NCI-H1694 (cell line): Measurements from ENCODE around the gene RYR3.
"Not testable (repeated sequence)": the region's sequence is repeated elsewhere in the genome, so short reads cannot be mapped to it uniquely, and the experiment has no call there.

Experiments used
- DNase-seq: peaks from one replicate; lab custom pipeline; 2025; lab: John Stamatoyannopoulos, UW

Gene RYR3

DNA sequence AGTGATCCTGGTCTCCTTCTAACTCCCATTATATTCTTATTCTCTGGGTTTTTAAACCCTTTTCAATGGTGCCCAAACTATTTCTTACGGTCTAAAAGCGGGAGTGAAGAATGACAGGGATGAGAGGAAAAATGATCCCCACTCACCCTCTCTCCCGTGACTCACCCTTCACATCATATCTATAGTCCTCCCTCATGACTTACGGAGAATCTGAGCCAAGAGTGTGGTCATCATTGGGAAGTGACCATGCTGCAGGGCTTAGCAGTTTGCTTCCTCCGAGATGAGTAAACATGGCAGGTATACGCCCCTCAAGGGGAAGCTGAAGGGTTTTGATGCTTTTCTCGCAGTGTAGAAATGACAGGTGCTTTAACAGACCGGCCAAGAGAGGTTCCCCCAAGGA lies 274.0 kb downstream of the RYR3 start:
- DNase-seq, result no peak

GRCh38 chr15:33586786-33587697 lies 276.3 kb downstream of the RYR3 start:
- no peak for DNase-seq

GRCh38 chr15:33587773-33588172 lies 277.0 kb downstream of the RYR3 start:
- DNase-seq, result no peak

- DNase-seq, result no peak
Observed at GRCh38 chr15:33592864-33593263, 282.1 kb downstream of the RYR3 start.

GRCh38 chr15:33598382-33598781 lies 287.6 kb downstream of the RYR3 start:
- not testable (repeated sequence) for DNase-seq

DNA sequence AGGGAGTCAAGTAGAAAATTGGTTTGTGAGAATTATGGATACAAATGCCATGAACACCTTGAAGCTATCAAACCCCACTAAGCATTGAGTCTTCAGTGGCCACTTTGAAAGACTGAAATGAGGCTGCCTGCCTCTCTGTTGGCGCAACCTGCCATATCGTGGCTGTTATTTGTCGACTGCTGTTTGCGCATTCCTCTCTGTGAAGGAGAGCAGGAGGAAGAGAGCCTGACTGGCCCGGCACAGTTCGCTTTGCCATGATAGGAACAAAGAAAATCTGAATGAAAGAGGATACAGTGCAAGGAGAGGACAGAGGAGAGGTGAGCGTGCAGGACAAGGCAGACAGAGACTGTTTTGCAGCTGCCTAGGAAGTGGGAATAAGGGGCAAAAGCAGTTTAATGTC lies 289.4 kb downstream of the RYR3 start:
- DNase-seq, result no peak

DNA sequence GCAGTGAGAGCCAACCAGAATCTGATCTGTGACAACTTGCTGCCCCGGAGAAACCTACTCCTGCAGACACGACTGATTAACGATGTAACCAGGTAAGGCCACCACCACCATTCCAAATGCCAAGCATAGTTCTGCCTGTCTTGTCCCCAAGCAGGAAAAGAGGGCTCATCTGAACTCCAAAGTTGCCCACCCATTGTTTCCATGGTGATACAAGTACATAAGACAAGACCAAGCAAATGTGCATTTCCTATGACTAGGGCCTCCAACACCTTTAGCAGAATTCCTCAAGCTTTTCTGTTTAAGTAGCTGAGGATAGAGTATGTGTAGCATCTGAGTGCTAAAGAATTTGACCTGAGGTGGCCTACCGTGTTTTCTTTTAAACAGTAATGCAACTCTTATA lies 290.7 kb downstream of the RYR3 start:
- no peak for DNase-seq

DNA sequence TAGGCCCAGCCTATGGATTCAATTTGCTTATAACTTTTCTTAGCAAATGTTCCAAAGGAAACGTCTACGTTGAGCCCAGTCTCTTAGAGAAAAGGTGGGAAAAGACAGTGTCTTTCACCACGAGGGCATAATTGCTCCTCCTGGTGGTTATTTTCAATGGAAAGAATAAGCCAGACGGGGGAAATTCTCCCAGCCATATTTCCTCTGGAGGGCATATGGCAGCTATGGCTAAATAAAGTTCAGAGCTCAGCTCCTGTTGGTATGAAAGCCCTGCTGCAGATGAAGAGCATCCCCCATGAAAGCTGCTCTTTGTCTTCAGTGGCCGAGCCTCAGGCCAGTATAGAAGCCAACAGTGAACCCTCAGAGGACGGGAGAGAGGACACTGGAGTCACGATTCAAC lies 297.9 kb downstream of the RYR3 start:
- DNase-seq, result no peak

- DNase-seq, result no peak
Observed at GRCh38 chr15:33612721-33613304, 302.0 kb downstream of the RYR3 start.

- no peak for DNase-seq
Observed at GRCh38 chr15:33616475-33616874, 305.7 kb downstream of the RYR3 start.

- no peak for DNase-seq
Observed at GRCh38 chr15:33618350-33618749, 307.6 kb downstream of the RYR3 start.

- no peak for DNase-seq
Observed at GRCh38 chr15:33621141-33621540, 310.4 kb downstream of the RYR3 start.

GRCh38 chr15:33623010-33623409 lies 312.2 kb downstream of the RYR3 start:
- DNase-seq, result no peak

GRCh38 chr15:33624439-33624838 lies 313.7 kb downstream of the RYR3 start:
- no peak for DNase-seq

- no peak for DNase-seq
Observed at GRCh38 chr15:33629647-33630046, 318.9 kb downstream of the RYR3 start.

DNA sequence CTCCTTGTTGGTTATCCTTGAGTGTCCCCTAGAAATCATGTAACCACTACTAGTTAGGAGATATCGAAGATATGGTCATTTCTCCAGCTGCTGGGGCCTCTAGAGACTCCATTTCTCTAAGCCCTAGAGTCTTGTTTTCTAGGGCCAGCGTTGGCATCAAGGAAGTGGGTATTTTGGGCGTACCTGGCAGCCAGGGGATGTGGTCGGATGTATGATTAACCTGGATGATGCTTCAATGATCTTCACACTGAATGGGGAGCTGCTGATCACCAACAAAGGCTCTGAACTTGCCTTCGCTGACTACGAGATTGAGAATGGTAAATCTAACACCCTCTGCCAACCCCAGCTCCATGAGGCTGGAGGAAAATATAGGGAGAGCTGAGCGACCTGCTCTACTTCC lies 325.5 kb downstream of the RYR3 start:
- no peak for DNase-seq

DNA sequence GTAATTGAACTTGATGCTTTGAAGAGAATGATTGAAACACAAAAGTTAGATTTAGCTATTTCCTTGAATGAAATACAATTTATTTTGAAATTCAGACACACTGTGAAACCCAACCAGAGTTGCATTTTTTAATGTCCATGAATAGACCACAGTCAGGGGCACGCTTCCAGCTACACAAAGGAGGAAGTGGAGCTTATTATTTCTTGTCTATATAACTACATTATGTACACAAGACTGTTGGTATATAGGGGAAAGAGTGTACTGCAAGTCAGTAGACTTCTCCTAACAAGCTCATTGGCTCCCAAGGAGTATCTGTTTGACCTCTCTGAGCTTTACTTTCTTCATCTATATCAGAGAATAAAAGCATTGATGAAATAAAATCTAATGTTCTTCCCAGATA lies 326.2 kb downstream of the RYR3 start:
- no peak for DNase-seq

GRCh38 chr15:33638453-33638852 lies 327.7 kb downstream of the RYR3 start:
- no peak for DNase-seq

DNA sequence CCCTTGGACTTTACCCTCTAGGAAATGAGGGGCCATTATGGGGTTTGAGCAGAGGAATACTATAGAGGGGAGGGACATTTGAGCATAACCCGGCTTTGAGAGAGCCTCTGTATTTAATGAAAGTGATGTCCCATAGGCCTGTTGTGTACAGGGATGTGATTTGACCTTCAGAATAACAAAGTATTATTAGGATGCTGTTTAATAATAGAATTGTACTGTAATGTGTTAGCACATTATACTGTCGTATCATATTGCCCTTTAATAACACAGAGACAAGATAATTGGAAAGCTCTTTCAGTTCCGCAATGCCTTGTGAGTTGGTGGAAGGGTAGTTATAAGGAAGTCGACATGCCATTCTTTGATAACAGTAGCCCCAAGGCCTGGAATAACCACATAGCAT lies 328.3 kb downstream of the RYR3 start:
- DNase-seq, result no peak

DNA sequence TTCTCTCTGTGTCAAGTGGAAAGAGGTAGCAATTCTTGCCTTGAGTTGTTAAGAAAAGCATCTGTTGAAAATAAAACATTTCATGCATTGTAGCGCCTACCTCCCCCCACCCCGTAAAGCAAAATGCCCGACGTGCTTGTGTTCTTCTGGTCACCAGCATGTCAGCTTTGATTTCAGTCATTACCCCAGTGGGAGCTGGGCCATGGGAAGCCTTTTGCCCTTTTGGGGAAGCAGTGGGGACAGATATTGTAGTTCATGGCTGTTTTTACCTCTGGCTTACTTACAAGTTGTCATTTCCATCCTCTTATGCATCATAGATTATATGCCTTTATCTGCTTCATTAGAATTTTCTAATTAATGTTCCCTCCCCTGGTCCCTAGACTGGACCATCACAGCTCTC lies 328.7 kb downstream of the RYR3 start:
- no peak for DNase-seq

GRCh38 chr15:33639978-33640377 lies 329.2 kb downstream of the RYR3 start:
- no peak for DNase-seq

GRCh38 chr15:33641069-33641468 lies 330.3 kb downstream of the RYR3 start:
- no peak for DNase-seq

GRCh38 chr15:33644304-33644703 lies 333.5 kb downstream of the RYR3 start:
- no peak for DNase-seq

DNA sequence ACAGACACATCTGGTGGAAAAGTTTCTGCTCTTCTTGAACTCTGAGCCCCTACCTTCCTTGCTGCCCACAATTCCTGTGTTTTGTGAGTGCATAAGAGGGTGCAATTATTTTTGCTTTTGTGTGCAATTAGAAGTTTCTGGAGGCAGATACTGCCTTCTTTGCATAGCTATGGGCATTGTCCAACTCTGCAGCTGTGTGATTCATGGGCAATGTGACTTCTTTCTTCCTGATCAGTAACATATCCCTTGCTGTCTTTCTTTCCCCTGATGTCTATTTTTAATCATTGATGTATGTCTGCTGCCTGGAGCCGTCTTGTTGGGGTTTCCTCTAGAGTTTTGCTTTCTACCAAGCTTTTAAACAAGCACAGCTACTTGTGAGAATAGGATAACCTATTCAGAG lies 336.0 kb downstream of the RYR3 start:
- DNase-seq, result no peak
